Naive thymus-derived CD8-positive, alpha-beta T cell (primary cell): ENCODE data around the gene ATP6V0C. TPM values are rescaled to one million over a fixed set of nuclear protein-coding genes. Genes with fewer than 3 reads are reported as not detected.

Experiments used
- ATAC-seq, 2 donors: fragments of 150-1000 bp; cut with Tn5 transposase in 1 of 2; sonication (Bioruptor Pico), chemical (Tn5 transposase) in 1 of 2; 1 replicate in 1 of 2; 2 replicates in 1 of 2; pipeline ENCODE4 v1.10.0; 2021; ENCODE audit warnings: mild to moderate bottlenecking in 2 of 2, moderate library complexity in 2 of 2
- POLR2A ChIA-PET: fragments of 350-600 bp; sonication (Branson Sonifier 250); formaldehyde crosslinking; loops from one replicate; lab custom pipeline; 2021; ENCODE audit warnings: antibody characterized with exemption; lab: Charles Lee
- DNase-seq, 10 donors: peaks; one replicate each; pipeline versions ENCODE4 v3.0.0 to v3.0.0-alpha.2; 2020 to 2022
- H3K27ac Mint-ChIP-seq, 10 donors: one replicate each; pipeline ENCODE4 v1.8.0; 2020 to 2022; ENCODE audit warnings: mild to moderate bottlenecking in 10 of 10, mixed read lengths in 10 of 10, moderate library complexity in 4 of 10, inconsistent platforms in 1 of 10
- H3K27me3 Mint-ChIP-seq, 5 donors: one replicate each; pipeline ENCODE4 v1.8.0; 2021 to 2022; ENCODE audit warnings: mixed read lengths in 5 of 5
- H3K36me3 Mint-ChIP-seq, 3 donors: one replicate each; pipeline ENCODE4 v1.8.0; 2020 to 2022; ENCODE audit warnings: mixed read lengths in 3 of 3, mild to moderate bottlenecking in 2 of 3, inconsistent platforms in 1 of 3
- H3K4me1 Mint-ChIP-seq, 4 donors: one replicate each; pipeline ENCODE4 v1.8.0; 2021 to 2022; ENCODE audit warnings: mixed read lengths in 4 of 4
- H3K4me3 Mint-ChIP-seq, 10 donors: one replicate each; pipeline ENCODE4 v1.8.0; 2020 to 2022; ENCODE audit warnings: mild to moderate bottlenecking in 10 of 10, mixed read lengths in 10 of 10, moderate library complexity in 6 of 10, inconsistent platforms in 1 of 10
- H3K9me3 Mint-ChIP-seq, 9 donors: one replicate each; pipeline ENCODE4 v1.8.0; 2020 to 2022; ENCODE audit warnings: mixed read lengths in 9 of 9, mild to moderate bottlenecking in 3 of 9, inconsistent platforms in 1 of 9, moderate library complexity in 1 of 9
- polyA plus RNA-seq, 3 donors: library from polyadenylated mRNA; unstranded; fragments of 300-500 nt; fragmentation: Illumina TruSeq; gene quantifications; one replicate each; pipeline ENCODE4 v1.2.3, GENCODE V29; 2021
- total RNA-seq, 8 experiments: library from RNA in 2 of 8; stranded (reverse) in 2 of 8; gene quantifications; one replicate each; pipeline ENCODE4 v1.2.3 and lab custom pipeline; 2021 to 2026

The ATP6V0C gene
- total and polyA plus RNA-seq, 5 experiments from 2014 or later, result 74.9 to 123 (median 84.9) TPM

GRCh38 chr16:2496223-2497115, 17.3 kb upstream of the ATP6V0C start:
- no peak for ATAC-seq
- peaks cover 0 to 2% (median 0%) of the 10 kb centered on the region in 4 donors for H3K4me1 Mint-ChIP-seq
- no peaks in the 10 kb centered on the region for H3K9me3 Mint-ChIP-seq
- no peak for DNase-seq
- H3K27ac Mint-ChIP-seq, result no peak overlapping the region
- no peaks in the 10 kb centered on the region for H3K27me3 Mint-ChIP-seq
- H3K4me3 Mint-ChIP-seq, result no peak overlapping the region
- POLR2A ChIA-PET, result interaction anchor here (0.9 kb wide), 1 partner anchor 22 kb away, joined by 3 read pairs; the partner anchor contains the start of gene TBC1D24
- H3K36me3 Mint-ChIP-seq, result peaks cover 0 to 7% (median 5%) of the 10 kb centered on the region in 3 donors

DNA sequence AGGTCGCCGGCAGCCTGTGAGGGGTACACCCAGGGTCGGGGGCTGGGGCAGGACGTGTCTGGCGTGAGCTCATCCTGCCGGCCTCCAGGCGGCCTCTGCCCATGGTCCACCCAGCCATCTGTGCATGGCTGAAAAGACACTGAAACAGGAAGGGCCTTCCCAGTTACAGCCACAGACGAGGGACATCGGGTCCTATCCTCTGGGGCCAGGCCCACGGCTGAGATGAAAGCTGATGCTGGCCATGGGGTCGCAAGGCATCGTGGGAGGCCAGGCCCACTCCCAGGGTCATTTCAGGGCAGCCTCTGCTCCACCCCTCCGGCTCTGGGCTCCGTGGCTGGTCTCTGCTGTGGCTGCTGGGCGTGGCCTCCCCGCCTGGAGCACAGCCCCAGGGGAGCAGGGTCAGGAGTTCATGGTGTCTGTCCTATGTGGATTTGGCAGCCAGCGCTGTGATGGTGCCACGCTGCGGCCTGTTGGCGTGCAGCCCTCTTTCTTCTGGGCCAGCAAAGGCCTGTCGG, 16.6 kb upstream of the ATP6V0C start:
- Mint-ChIP-seq H3K4me1 (peaks cover 0 to 2% (median under 1%) of the 10 kb centered on the region in 4 donors), H3K36me3 (peaks cover 0 to 7% (median 5%) of the 10 kb centered on the region in 3 donors), H3K27ac (no peak overlapping the region), H3K9me3 (no peaks in the 10 kb centered on the region), H3K4me3 (no peak overlapping the region), H3K27me3 (no peaks in the 10 kb centered on the region)
- ATAC-seq, result no peak
- DNase-seq, result no peak
- POLR2A ChIA-PET, result interaction anchor here (0.9 kb wide), 1 partner anchor 22 kb away, joined by 3 read pairs; the partner anchor contains the start of gene TBC1D24

GRCh38 chr16:2497695-2498484, 15.9 kb upstream of the ATP6V0C start:
- Mint-ChIP-seq H3K4me1 (peaks cover 0 to 2% (median under 1%) of the 10 kb centered on the region in 4 donors), H3K9me3 (no peaks in the 10 kb centered on the region), H3K27ac (peak overlapping the region in 1 of 10 donors; percentile 61), H3K4me3 (no peak overlapping the region), H3K36me3 (peaks cover 0 to 7% (median 5%) of the 10 kb centered on the region in 3 donors), H3K27me3 (no peaks in the 10 kb centered on the region)
- DNase-seq (no peak), ATAC-seq (no peak)
- POLR2A ChIA-PET, result no interaction called here

GRCh38 chr16:2498531-2499253, 15.1 kb upstream of the ATP6V0C start:
- no peak overlapping the region for H3K4me3 Mint-ChIP-seq
- POLR2A ChIA-PET, result no interaction called here
- peaks cover 0 to 7% (median 5%) of the 10 kb centered on the region in 3 donors for H3K36me3 Mint-ChIP-seq
- peaks cover 0 to 2% (median under 1%) of the 10 kb centered on the region in 4 donors for H3K4me1 Mint-ChIP-seq
- DNase-seq, result no peak
- H3K27ac Mint-ChIP-seq, result no peak overlapping the region
- no peak for ATAC-seq
- H3K27me3 Mint-ChIP-seq, result no peaks in the 10 kb centered on the region
- H3K9me3 Mint-ChIP-seq, result no peaks in the 10 kb centered on the region

- Mint-ChIP-seq H3K4me3 (no peak overlapping the region), H3K27ac (no peak overlapping the region), H3K27me3 (no peaks in the 10 kb centered on the region), H3K4me1 (peaks cover 0 to 2% (median under 1%) of the 10 kb centered on the region in 4 donors), H3K36me3 (peaks cover 0 to 7% (median 5%) of the 10 kb centered on the region in 3 donors), H3K9me3 (no peaks in the 10 kb centered on the region)
- ATAC-seq (no peak), DNase-seq (no peak)
- POLR2A ChIA-PET, result interaction anchor here (2.9 kb wide), 1 partner anchor 14 kb away, joined by 13 read pairs; the partner anchor contains the start of gene ATP6V0C
Observed at GRCh38 chr16:2499454-2499853, 14.3 kb upstream of the ATP6V0C start.

DNA sequence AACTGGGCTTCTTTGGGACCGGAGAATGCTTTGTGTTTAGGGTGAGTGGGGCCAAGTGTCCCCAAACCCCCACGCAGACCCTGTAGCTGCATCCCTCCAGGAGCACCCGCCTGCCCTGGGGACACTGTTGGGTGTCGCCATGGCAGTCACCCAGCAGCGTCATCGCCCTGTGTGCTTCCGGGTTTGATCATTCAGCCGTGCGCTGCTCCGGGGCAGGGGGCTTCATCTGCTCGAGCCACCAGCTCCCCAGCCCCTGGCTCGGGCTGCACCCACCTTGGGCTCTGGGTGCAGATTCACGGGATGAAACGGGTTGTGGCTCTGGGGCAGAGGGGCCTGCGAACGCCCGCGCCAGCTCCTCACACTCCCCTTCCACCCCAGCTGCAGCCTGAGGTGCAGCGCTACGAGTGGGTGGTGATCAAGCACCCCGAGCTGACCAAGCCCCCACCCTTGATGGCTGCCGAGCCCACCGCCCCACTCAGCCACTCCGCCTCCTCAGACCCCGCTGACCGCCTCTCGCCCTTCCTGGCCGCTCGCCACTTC, 13.8 kb upstream of the ATP6V0C start:
- Mint-ChIP-seq H3K27me3 (no peaks in the 10 kb centered on the region), H3K9me3 (no peaks in the 10 kb centered on the region), H3K27ac (no peak overlapping the region), H3K36me3 (peaks cover 0 to 7% (median 5%) of the 10 kb centered on the region in 3 donors), H3K4me1 (peaks cover 0 to 2% (median under 1%) of the 10 kb centered on the region in 4 donors), H3K4me3 (no peak overlapping the region)
- ATAC-seq (no peak), DNase-seq (no peak)
- POLR2A ChIA-PET, result interaction anchor here (0.6 to 2.9 kb wide), 2 partner anchors 14 to 25 kb away, joined by 3 to 13 read pairs; partner anchors contain the start of gene ATP6V0C

- no peak overlapping the region for H3K4me3 Mint-ChIP-seq
- H3K4me1 Mint-ChIP-seq, result peaks cover 0 to 2% (median under 1%) of the 10 kb centered on the region in 4 donors
- no peak overlapping the region for H3K27ac Mint-ChIP-seq
- H3K9me3 Mint-ChIP-seq, result no peaks in the 10 kb centered on the region
- no peak for ATAC-seq
- POLR2A ChIA-PET, result interaction anchor here (0.6 to 2.9 kb wide), 7 partner anchors 13 to 483 kb away, joined by 3 to 13 read pairs (median 5); partner anchors contain the start of genes ABCA3, ATP6V0C and TRAF7
- no peaks in the 10 kb centered on the region for H3K27me3 Mint-ChIP-seq
- no peak for DNase-seq
- H3K36me3 Mint-ChIP-seq, result peaks cover 0 to 7% (median 5%) of the 10 kb centered on the region in 3 donors
Observed at GRCh38 chr16:2500430-2500917, 13.3 kb upstream of the ATP6V0C start.

- Mint-ChIP-seq H3K9me3 (no peaks in the 10 kb centered on the region), H3K4me3 (no peak overlapping the region), H3K36me3 (peaks cover 0 to 7% (median 5%) of the 10 kb centered on the region in 3 donors), H3K27me3 (no peaks in the 10 kb centered on the region), H3K4me1 (peaks cover 0 to 2% (median under 1%) of the 10 kb centered on the region in 4 donors), H3K27ac (no peak overlapping the region)
- POLR2A ChIA-PET, result interaction anchor here (0.6 to 2.9 kb wide), 7 partner anchors 12 to 484 kb away, joined by 3 to 13 read pairs (median 5); partner anchors contain the start of genes ABCA3, ATP6V0C and TRAF7
- DNase-seq (peak; percentile 65 to 86 (median 80)), ATAC-seq (peak; percentile 97 to 99)
Observed at GRCh38 chr16:2500918-2501750, 12.6 kb upstream of the ATP6V0C start.

DNA sequence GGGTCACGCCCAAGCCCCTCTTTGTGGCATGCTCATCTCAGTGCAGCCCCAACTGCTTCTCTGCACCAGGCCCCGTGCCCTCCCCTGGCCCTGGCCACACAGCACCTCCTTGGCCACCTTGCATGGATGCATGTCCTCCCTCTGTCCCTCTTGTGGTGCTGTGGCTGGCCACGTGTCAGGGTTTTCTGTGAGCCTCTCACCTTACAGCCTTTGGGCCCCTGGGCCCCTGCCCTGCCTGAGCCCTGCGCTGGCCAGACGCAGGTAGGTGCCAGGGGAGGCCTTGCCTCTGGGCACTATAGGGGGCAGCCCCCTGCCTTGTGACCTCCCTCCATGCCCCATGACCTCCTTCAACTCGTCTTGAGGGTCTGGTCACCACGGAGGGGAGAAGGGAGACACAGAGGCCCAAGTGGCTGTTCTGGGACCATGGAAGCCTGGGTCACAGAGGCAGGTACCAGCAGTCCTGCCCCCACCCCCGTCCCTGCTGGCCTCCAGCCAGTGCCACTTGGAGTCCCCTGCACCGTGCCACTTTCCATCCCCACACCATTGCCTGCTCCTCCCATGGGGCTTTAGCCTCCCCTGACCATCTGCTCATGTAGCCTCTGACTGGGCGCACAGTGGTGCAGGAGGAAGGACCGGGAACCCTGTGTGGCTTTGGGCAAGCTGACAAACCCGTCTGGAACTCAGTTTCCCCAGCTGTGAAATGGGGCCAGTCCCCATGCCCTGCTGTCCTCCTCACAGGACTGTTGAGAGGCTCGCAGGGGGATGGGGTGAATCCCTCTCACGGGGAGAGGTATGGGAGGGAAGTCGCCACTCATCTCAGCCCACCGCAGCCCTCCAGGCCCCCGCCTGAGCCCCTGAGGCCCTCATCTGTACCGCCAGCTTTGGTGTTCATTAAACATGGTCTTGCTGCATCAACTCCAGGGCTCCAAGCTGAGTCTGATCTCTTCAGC, 11.5 kb upstream of the ATP6V0C start:
- H3K36me3 Mint-ChIP-seq, result peaks cover 0 to 5% (median 5%) of the 10 kb centered on the region in 3 donors
- H3K4me3 Mint-ChIP-seq, result no peak overlapping the region
- peak overlapping the region in 1 of 10 donors; percentile 24 for H3K27ac Mint-ChIP-seq

DNA sequence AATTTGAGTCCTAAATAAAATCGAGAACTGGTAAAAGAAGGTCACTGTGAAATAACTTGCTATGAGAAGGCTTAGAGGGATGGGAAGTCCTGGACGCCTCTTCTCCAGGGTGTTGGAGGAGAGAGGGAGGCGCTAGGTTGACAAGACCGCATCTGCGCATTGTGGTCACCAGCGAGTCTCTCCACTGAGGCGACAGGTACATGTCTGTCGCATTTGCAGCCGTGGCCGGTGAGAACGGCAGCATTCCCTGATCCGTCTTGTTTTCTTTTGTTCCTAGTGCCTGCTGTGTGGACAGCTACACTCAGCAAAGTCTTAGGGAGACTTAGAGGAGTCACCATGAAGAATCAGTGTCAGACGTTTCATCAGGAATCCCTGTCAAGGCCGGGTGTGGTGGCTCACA, 8.1 kb upstream of the ATP6V0C start:
- Mint-ChIP-seq H3K4me1 (peaks cover 0 to 31% (median 2%) of the 10 kb centered on the region in 4 donors), H3K27me3 (no peaks in the 10 kb centered on the region), H3K27ac (peak overlapping the region in 3 of 10 donors; percentile 11 to 44 (median 36)), H3K9me3 (no peaks in the 10 kb centered on the region), H3K4me3 (no peak overlapping the region), H3K36me3 (no peaks in the 10 kb centered on the region)
- POLR2A ChIA-PET, result no interaction called here
- ATAC-seq, result no peak
- DNase-seq, result no peak

More for the DNA sequence above, 11.5 kb upstream of the ATP6V0C start:
- POLR2A ChIA-PET, result interaction anchor here (1.6 to 2.9 kb wide), 3 partner anchors 11 to 348 kb away, joined by 7 to 13 read pairs (median 9); partner anchors contain the start of genes ATP6V0C and TRAF7
- no peaks in the 10 kb centered on the region for H3K27me3 Mint-ChIP-seq
- DNase-seq (no peak), ATAC-seq (no peak)
- H3K9me3 Mint-ChIP-seq, result no peaks in the 10 kb centered on the region
- H3K4me1 Mint-ChIP-seq, result peaks cover 0 to 5% (median 2%) of the 10 kb centered on the region in 4 donors
